HepG2 (cell line): ENCODE data around the gene MRPL9. TPM values are rescaled to one million over a fixed set of nuclear protein-coding genes. Genes with fewer than 3 reads are reported as not detected.

Source experiments
- ATAC-seq: fragments of 200-7000 bp; cut with Tn5 transposase; 3 replicates; pipeline ENCODE4 v1.9.1; 2020; ENCODE audit warnings: mild to moderate bottlenecking, moderate library complexity
- BruUV-seq: library from RNA; stranded (reverse); fragments of 400-500 nt; replicated peaks from 2 replicates; lab custom pipeline; 2021; lab: Mats Ljungman, UMichigan
- CTCF ChIA-PET: fragments of 300-600 bp; formaldehyde crosslinking; extraction: SDS; loops from one replicate; lab custom pipeline; 2021; ENCODE audit warnings: low total read pairs, inconsistent platforms, low intra/inter-chr PET ratio; lab: Yijun Ruan, JAX
- POLR2A ChIA-PET: fragments of 350-600 bp; sonication (Branson Sonifier 250); formaldehyde crosslinking; loops from one replicate; lab custom pipeline; 2020; ENCODE audit warnings: antibody characterized with exemption, inconsistent platforms; lab: Yijun Ruan, JAX
- DNase-seq: peaks from one replicate; pipeline ENCODE4 v3.0.0-alpha.2; 2015; ENCODE audit warnings: low spot score
- FAIRE-seq: peaks from 3 replicates; lab custom pipeline; 2011; peaks lifted over from hg19 to GRCh38; lab: Jason Lieb, UNC
- H2AFZ ChIP-seq: one replicate; pipeline ENCODE4 v1.6.1; 2011; ENCODE audit warnings: low read length, inconsistent platforms
- H3K27ac ChIP-seq: fragments of 300-600 bp; 3 replicates; pipeline ENCODE4 v1.8.0; 2011; ENCODE audit warnings: mixed run types, mild to moderate bottlenecking, mixed read lengths, low read length, inconsistent platforms; ENCODE audit not compliant: insufficient read depth; ENCODE audit errors: extremely low read length
- H3K27me3 ChIP-seq, 2 experiments: fragments of 200-600 bp in 1 of 2; 2 replicates in 1 of 2; 3 replicates in 1 of 2; pipeline versions ENCODE4 v1.6.0 to v1.8.0; 2011; ENCODE audit warnings: low read length in 2 of 2, mild to moderate bottlenecking in 2 of 2, moderate library complexity in 2 of 2, inconsistent platforms in 1 of 2; ENCODE audit not compliant: insufficient read depth in 2 of 2, control insufficient read depth in 1 of 2
- H3K36me3 ChIP-seq, 2 experiments: fragments of 200-600 bp in 1 of 2; replicated peaks in 1 of 2; 2 replicates in 1 of 2; 3 replicates in 1 of 2; pipeline versions ENCODE4 v1.5.1 to v1.8.0; 2011; ENCODE audit warnings: low read length in 2 of 2, inconsistent platforms in 1 of 2; ENCODE audit not compliant: insufficient read depth in 2 of 2, control insufficient read depth in 1 of 2
- H3K4me1 ChIP-seq: 2 replicates; pipeline ENCODE4 v1.5.1; 2012; ENCODE audit warnings: low read length, inconsistent platforms; ENCODE audit not compliant: insufficient read depth
- H3K4me2 ChIP-seq: 2 replicates; pipeline ENCODE4 v1.6.0; 2011; ENCODE audit warnings: low read depth, low read length, inconsistent platforms
- H3K4me3 ChIP-seq, 3 experiments: fragments of 200-600 bp in 1 of 3; sonication (generic), shearing (Covaris generic) in 1 of 3; replicated peaks in 1 of 3; 2 replicates each; pipeline ENCODE4 v1.5.1; 2011 to 2016; ENCODE audit warnings: low read length in 3 of 3, inconsistent platforms in 2 of 3, low read depth in 2 of 3, mild to moderate bottlenecking in 2 of 3, control low read depth in 1 of 3, mixed read lengths in 1 of 3; ENCODE audit not compliant: insufficient read depth in 1 of 3
- H3K79me2 ChIP-seq: one replicate; pipeline ENCODE4 v1.6.1; 2011; ENCODE audit warnings: low read length, inconsistent platforms; ENCODE audit not compliant: insufficient read depth
- H3K9ac ChIP-seq: 2 replicates; pipeline ENCODE4 v1.6.0; 2011; ENCODE audit warnings: mild to moderate bottlenecking, low read depth, low read length, inconsistent platforms; ENCODE audit not compliant: insufficient read depth
- H3K9me3 ChIP-seq: 2 replicates; pipeline ENCODE4 v1.5.1; 2012; ENCODE audit warnings: mild to moderate bottlenecking, low read length
- H4K20me1 ChIP-seq: 2 replicates; pipeline ENCODE4 v1.6.0; 2011; ENCODE audit warnings: inconsistent platforms, mild to moderate bottlenecking, low read length, moderate library complexity; ENCODE audit not compliant: insufficient read depth
- ARNT2 ChIP-seq: sonication (generic); formaldehyde crosslinking; IDR thresholded peaks from 2 replicates; pipeline ENCODE4 v1.8.0; 2022; ENCODE audit warnings: mild to moderate bottlenecking, low read depth, missing genetic modification reagents, moderate library complexity
- CENPT ChIP-seq: sonication (generic); formaldehyde crosslinking; IDR thresholded peaks from 2 replicates; pipeline ENCODE4 v1.8.0; 2022; ENCODE audit warnings: low read depth, mild to moderate bottlenecking, moderate library complexity, missing genetic modification reagents
- FOSL1 ChIP-seq: sonication (generic); formaldehyde crosslinking; IDR thresholded peaks from 2 replicates; pipeline ENCODE4 v1.9.0; 2021; ENCODE audit warnings: missing genetic modification reagents, borderline replicate concordance
- HDAC1 ChIP-seq: sonication (generic); formaldehyde crosslinking; IDR thresholded peaks from 2 replicates; pipeline ENCODE4 v1.5.1; 2020; ENCODE audit warnings: mild to moderate bottlenecking, missing genetic modification reagents
- HNF4A ChIP-seq: sonication (generic); formaldehyde crosslinking; IDR thresholded peaks from 2 replicates; pipeline ENCODE4 v1.4.0; 2020; ENCODE audit warnings: missing genetic modification reagents
- KLF6 ChIP-seq: IDR thresholded peaks from 2 replicates; pipeline ENCODE4 v1.8.0; 2016; ENCODE audit warnings: missing biosample characterization, missing genetic modification reagents
- NFIB ChIP-seq: sonication (generic); formaldehyde crosslinking; IDR thresholded peaks from 2 replicates; pipeline ENCODE4 v1.9.0; 2021; ENCODE audit warnings: missing genetic modification reagents, mild to moderate bottlenecking, borderline replicate concordance
- RBAK ChIP-seq: sonication (generic); formaldehyde crosslinking; IDR thresholded peaks from 2 replicates; pipeline ENCODE4 v1.5.1; 2020; ENCODE audit warnings: mild to moderate bottlenecking, missing genetic modification reagents
- SNAPC2 ChIP-seq: sonication (generic); formaldehyde crosslinking; IDR thresholded peaks from 2 replicates; pipeline ENCODE4 v1.8.1; 2022; ENCODE audit warnings: mild to moderate bottlenecking, missing genetic modification reagents
- ZNF296 ChIP-seq: sonication (generic); formaldehyde crosslinking; conservative IDR thresholded peaks from 2 replicates; pipeline ENCODE4 v1.5.0; 2020; ENCODE audit warnings: mild to moderate bottlenecking, missing genetic modification reagents
- ZNF605 ChIP-seq: sonication (generic); formaldehyde crosslinking; IDR thresholded peaks from 2 replicates; pipeline ENCODE4 v1.8.0; 2022; ENCODE audit warnings: mild to moderate bottlenecking, missing genetic modification reagents
- ZNF747 ChIP-seq: sonication (generic); formaldehyde crosslinking; IDR thresholded peaks from 2 replicates; pipeline ENCODE4 v1.8.1; 2023; ENCODE audit warnings: missing genetic modification reagents, mild to moderate bottlenecking, borderline replicate concordance
- ZZZ3 ChIP-seq: sonication (generic); formaldehyde crosslinking; IDR thresholded peaks from 2 replicates; pipeline ENCODE4 v1.4.0; 2020; ENCODE audit warnings: missing genetic modification reagents, mild to moderate bottlenecking, borderline replicate concordance
- WGBS: methylation state at CpG from one replicate; pipeline ENCODE4 v1.1.6; 2017; ENCODE audit warnings: low lambda C conversion rate; 5-methylcytosine and 5-hydroxymethylcytosine counted together
- in situ Hi-C: cut with HindIII; loops from 2 replicates; pipeline ENCODE4 v1.10.0; 2017; ENCODE audit warnings: low pct_unique_long_range_greater_than_20kb; ENCODE audit not compliant: extremely low pct_ligation_motif_present
- intact Hi-C: fragments of 100-400 bp; cut with micrococcal nuclease; formaldehyde crosslinking; loops from one replicate; pipeline ENCODE4 v1.10.0; 2022; ENCODE audit not compliant: unreplicated experiment
- polyA plus RNA-seq, 8 experiments: library from polyadenylated mRNA; depleted of rRNA in 3 of 8; stranded (reverse) in 7 of 8; unstranded in 1 of 8; fragments of >200 nt; fragmentation: Illumina TruSeq in 4 of 8; extraction: Trizol in 4 of 8; gene quantifications; 2 replicates each; pipeline versions ENCODE4 v1.2.1 to v1.2.3, GENCODE V29; 2011 to 2016; ENCODE audit warnings: low read depth in 4 of 8, missing spikeins in 1 of 8, mixed read lengths in 1 of 8; ENCODE audit not compliant: insufficient read depth in 1 of 8
- total RNA-seq, 5 experiments: library from RNA; depleted of rRNA; stranded (reverse); fragments of >200 nt; fragmentation: Illumina TruSeq; extraction: Trizol; gene quantifications; 2 replicates each; pipeline ENCODE4 v1.2.3, GENCODE V29; 2016; ENCODE audit warnings: low read depth in 1 of 5
- TF ChIP-seq, protein P1 (sequence below): sonication (generic); formaldehyde crosslinking; IDR thresholded peaks from 2 replicates; pipeline ENCODE4 v1.8.0; 2022; ENCODE audit warnings: mild to moderate bottlenecking, missing genetic modification reagents
- TF ChIP-seq, protein P2 (sequence below): sonication (generic); formaldehyde crosslinking; IDR thresholded peaks from 2 replicates; pipeline ENCODE4 v1.4.0; 2020; ENCODE audit warnings: missing genetic modification reagents
- TF ChIP-seq, protein P3 (sequence below): sonication (generic); formaldehyde crosslinking; IDR thresholded peaks from 2 replicates; pipeline ENCODE4 v1.4.0; 2020; ENCODE audit warnings: mild to moderate bottlenecking, low read depth, missing genetic modification reagents
- TF ChIP-seq, protein P4 (sequence below): sonication (generic); formaldehyde crosslinking; IDR thresholded peaks from 2 replicates; pipeline ENCODE4 v1.4.0; 2020; ENCODE audit warnings: missing genetic modification reagents

Gene MRPL9
- total and polyA plus RNA-seq, 2 of the 13 experiments (the other 11 are each of a cell fraction or from before 2014, with no cell fraction given), result 72.1 to 107 TPM

DNA sequence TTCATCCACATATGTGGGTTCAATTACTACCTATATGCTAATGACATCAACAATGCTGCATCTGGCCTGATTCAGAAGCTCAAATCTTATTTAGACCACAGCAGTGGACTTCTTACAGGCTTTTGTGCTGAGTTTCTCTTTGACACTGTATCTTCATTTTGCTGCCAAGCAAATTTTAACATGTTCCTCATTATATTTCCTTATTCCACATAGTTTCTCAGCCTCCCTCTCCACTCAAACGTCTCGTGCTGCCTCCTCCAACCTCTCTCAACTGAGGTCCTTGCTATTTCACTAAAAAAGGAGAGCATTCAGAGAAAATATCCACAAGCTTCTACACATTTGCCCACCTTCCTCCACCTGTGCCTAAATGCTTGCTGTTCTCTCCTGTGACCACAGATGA, 20.5 kb upstream of the MRPL9 start:
- FAIRE-seq (no peak), DNase-seq (no peak), ATAC-seq (no peak)
- Histone ChIP-seq H3K9me3 (no peaks in the 10 kb centered on the region), H3K27ac (no peak overlapping the region), H3K9ac (no peak overlapping the region), H3K4me3 (no peak overlapping the region), H2AFZ (no peak overlapping the region), H3K4me1 (peaks cover 2% of the 10 kb centered on the region; the same call in 1 of the 2 replicates), H3K36me3 (no peaks in the 10 kb centered on the region), H4K20me1 (no peaks in the 10 kb centered on the region), H3K27me3 (no peaks in the 10 kb centered on the region), H3K79me2 (no peaks in the 10 kb centered on the region), H3K4me2 (no peak overlapping the region)
- intact Hi-C loops (no loop called here), in situ Hi-C loops (no loop called here)
- WGBS, result 68% methylated on average over 2 of the region's 2 CpGs
- POLR2A ChIA-PET, result no interaction called here
- no TSS peak for BruUV-seq
- no peak for TF ChIP-seq FOSL1 (CRISPR knock-in tag)
- no peak for TF ChIP-seq ZZZ3 (CRISPR knock-in tag)
- no peak for TF ChIP-seq HNF4A (CRISPR knock-in tag)
- no peak for TF ChIP-seq ZNF747 (CRISPR knock-in tag)
- TF ChIP-seq RBAK (CRISPR knock-in tag), result no peak
- TF ChIP-seq, protein P1, sequence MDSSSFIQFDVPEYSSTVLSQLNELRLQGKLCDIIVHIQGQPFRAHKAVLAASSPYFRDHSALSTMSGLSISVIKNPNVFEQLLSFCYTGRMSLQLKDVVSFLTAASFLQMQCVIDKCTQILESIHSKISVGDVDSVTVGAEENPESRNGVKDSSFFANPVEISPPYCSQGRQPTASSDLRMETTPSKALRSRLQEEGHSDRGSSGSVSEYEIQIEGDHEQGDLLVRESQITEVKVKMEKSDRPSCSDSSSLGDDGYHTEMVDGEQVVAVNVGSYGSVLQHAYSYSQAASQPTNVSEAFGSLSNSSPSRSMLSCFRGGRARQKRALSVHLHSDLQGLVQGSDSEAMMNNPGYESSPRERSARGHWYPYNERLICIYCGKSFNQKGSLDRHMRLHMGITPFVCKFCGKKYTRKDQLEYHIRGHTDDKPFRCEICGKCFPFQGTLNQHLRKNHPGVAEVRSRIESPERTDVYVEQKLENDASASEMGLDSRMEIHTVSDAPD (CRISPR knock-in tag), result no peak
- no peak for TF ChIP-seq ZNF605
- TF ChIP-seq KLF6 (CRISPR knock-in tag), result no peak
- TF ChIP-seq HDAC1 (CRISPR knock-in tag), result no peak
- TF ChIP-seq ARNT2, result no peak
- TF ChIP-seq NFIB, result no peak
- TF ChIP-seq CENPT (CRISPR knock-in tag), result no peak
- TF ChIP-seq SNAPC2 (CRISPR knock-in tag), result no peak
- TF ChIP-seq, protein P2, sequence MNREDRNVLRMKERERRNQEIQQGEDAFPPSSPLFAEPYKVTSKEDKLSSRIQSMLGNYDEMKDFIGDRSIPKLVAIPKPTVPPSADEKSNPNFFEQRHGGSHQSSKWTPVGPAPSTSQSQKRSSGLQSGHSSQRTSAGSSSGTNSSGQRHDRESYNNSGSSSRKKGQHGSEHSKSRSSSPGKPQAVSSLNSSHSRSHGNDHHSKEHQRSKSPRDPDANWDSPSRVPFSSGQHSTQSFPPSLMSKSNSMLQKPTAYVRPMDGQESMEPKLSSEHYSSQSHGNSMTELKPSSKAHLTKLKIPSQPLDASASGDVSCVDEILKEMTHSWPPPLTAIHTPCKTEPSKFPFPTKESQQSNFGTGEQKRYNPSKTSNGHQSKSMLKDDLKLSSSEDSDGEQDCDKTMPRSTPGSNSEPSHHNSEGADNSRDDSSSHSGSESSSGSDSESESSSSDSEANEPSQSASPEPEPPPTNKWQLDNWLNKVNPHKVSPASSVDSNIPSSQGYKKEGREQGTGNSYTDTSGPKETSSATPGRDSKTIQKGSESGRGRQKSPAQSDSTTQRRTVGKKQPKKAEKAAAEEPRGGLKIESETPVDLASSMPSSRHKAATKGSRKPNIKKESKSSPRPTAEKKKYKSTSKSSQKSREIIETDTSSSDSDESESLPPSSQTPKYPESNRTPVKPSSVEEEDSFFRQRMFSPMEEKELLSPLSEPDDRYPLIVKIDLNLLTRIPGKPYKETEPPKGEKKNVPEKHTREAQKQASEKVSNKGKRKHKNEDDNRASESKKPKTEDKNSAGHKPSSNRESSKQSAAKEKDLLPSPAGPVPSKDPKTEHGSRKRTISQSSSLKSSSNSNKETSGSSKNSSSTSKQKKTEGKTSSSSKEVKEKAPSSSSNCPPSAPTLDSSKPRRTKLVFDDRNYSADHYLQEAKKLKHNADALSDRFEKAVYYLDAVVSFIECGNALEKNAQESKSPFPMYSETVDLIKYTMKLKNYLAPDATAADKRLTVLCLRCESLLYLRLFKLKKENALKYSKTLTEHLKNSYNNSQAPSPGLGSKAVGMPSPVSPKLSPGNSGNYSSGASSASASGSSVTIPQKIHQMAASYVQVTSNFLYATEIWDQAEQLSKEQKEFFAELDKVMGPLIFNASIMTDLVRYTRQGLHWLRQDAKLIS (CRISPR knock-in tag), result no peak
- TF ChIP-seq ZNF296 (CRISPR knock-in tag), result no peak
- TF ChIP-seq, protein P3, sequence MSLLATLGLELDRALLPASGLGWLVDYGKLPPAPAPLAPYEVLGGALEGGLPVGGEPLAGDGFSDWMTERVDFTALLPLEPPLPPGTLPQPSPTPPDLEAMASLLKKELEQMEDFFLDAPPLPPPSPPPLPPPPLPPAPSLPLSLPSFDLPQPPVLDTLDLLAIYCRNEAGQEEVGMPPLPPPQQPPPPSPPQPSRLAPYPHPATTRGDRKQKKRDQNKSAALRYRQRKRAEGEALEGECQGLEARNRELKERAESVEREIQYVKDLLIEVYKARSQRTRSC (CRISPR knock-in tag), result no peak
- TF ChIP-seq, protein P4, sequence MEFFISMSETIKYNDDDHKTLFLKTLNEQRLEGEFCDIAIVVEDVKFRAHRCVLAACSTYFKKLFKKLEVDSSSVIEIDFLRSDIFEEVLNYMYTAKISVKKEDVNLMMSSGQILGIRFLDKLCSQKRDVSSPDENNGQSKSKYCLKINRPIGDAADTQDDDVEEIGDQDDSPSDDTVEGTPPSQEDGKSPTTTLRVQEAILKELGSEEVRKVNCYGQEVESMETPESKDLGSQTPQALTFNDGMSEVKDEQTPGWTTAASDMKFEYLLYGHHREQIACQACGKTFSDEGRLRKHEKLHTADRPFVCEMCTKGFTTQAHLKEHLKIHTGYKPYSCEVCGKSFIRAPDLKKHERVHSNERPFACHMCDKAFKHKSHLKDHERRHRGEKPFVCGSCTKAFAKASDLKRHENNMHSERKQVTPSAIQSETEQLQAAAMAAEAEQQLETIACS (CRISPR knock-in tag), result no peak
- CTCF ChIA-PET, result no interaction called here
